Testis (tissue), 2 donors: Measurements from ENCODE around the gene CACNA2D3.

Source experiments
- POLR2A ChIP-seq: fragments of 450-650 bp; IDR thresholded peaks from one replicate; pipeline ENCODE4 v1.6.1; 2017; ENCODE audit warnings: antibody characterized with exemption, mild to moderate bottlenecking, moderate library complexity
- TF ChIP-seq, protein P1 (sequence below), 3 experiments: fragments of 450-650 bp in 2 of 3; fragments of 200-600 bp in 1 of 3; sonication (generic) in 1 of 3; IDR thresholded peaks; one replicate each; pipeline ENCODE4 v1.5.1; 2016 to 2019; ENCODE audit warnings: antibody characterized with exemption in 3 of 3, mild to moderate bottlenecking in 2 of 3, moderate library complexity in 1 of 3

DNA sequence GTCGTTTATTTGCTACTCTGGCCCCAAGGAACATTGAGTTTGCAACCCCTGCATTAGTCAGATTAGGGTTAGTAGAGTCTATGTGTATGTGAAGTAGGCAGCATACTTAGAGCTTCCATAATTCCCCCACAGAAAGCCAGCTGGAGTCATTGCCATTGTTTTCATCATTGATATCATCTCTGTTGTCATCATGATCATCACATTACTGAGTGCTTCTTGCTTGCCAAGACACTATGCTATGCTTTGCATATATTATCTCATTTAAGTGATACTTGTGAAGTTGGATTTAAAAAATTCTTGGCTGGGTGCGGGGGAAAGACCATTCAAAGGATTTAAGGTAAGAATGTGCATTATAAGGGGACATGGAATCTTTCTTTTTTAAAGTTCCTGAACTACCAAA, 209.0 kb downstream of the CACNA2D3 start:
- TF ChIP-seq POLR2A = no peak
- TF ChIP-seq, protein P1, sequence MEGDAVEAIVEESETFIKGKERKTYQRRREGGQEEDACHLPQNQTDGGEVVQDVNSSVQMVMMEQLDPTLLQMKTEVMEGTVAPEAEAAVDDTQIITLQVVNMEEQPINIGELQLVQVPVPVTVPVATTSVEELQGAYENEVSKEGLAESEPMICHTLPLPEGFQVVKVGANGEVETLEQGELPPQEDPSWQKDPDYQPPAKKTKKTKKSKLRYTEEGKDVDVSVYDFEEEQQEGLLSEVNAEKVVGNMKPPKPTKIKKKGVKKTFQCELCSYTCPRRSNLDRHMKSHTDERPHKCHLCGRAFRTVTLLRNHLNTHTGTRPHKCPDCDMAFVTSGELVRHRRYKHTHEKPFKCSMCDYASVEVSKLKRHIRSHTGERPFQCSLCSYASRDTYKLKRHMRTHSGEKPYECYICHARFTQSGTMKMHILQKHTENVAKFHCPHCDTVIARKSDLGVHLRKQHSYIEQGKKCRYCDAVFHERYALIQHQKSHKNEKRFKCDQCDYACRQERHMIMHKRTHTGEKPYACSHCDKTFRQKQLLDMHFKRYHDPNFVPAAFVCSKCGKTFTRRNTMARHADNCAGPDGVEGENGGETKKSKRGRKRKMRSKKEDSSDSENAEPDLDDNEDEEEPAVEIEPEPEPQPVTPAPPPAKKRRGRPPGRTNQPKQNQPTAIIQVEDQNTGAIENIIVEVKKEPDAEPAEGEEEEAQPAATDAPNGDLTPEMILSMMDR (IDR thresholded peaks at IDR 0.05) = no peak
